Fibroblast of mammary gland (primary cell): ENCODE data around the gene CTU2.

Source experiments
- DNase-seq: peaks from one replicate; pipeline ENCODE4 v3.0.0-alpha.2; 2010; ENCODE audit warnings: low read depth
- H3K4me3 ChIP-seq: 2 replicates; pipeline ENCODE4 v1.5.1; 2011; ENCODE audit warnings: low read depth, mild to moderate bottlenecking, low read length, moderate library complexity; ENCODE audit not compliant: control insufficient read depth
- CTCF ChIP-seq: conservative IDR thresholded peaks from 2 replicates; pipeline ENCODE4 v1.5.1; 2011; ENCODE audit warnings: low read depth, low read length, inconsistent platforms; ENCODE audit not compliant: control insufficient read depth, insufficient read depth

CTU2 gene

GRCh38 chr16:88723507-88723887 is 17.2 kb downstream of the CTU2 start:
- no peak for TF ChIP-seq CTCF
- no peak overlapping the region for H3K4me3 ChIP-seq
- no peak for DNase-seq

GRCh38 chr16:88723911-88724310 is 17.6 kb downstream of the CTU2 start:
- H3K4me3 ChIP-seq, result no peak overlapping the region
- no peak for DNase-seq
- TF ChIP-seq CTCF, result no peak

GRCh38 chr16:88724855-88725555 is 18.7 kb downstream of the CTU2 start:
- no peak overlapping the region for H3K4me3 ChIP-seq
- DNase-seq, result no peak
- no peak for TF ChIP-seq CTCF

- DNase-seq, result no peak
- TF ChIP-seq CTCF, result no peak
- H3K4me3 ChIP-seq, result no peak overlapping the region
Measured at GRCh38 chr16:88725609-88726407, 19.5 kb downstream of the CTU2 start.

GRCh38 chr16:88726408-88726749 is 20.1 kb downstream of the CTU2 start:
- DNase-seq, result no peak
- no peak overlapping the region for H3K4me3 ChIP-seq
- TF ChIP-seq CTCF, result no peak

- no peak for TF ChIP-seq CTCF
- DNase-seq, result no peak
- H3K4me3 ChIP-seq, result no peak overlapping the region
Measured at GRCh38 chr16:88726981-88727380, 20.7 kb downstream of the CTU2 start.
